HL-60 (cell line): ENCODE data around the gene LIPT1.

ENCODE experiments used
- DNase-seq, 2 experiments: peaks; one replicate each; pipeline ENCODE4 v3.0.0-alpha.2; 2010 to 2020; ENCODE audit warnings: low read depth in 1 of 2, low spot score in 1 of 2
- H3K27ac ChIP-seq: fragments of 250-450 bp; sonication (Bioruptor Pico); replicated peaks from 2 replicates; pipeline ENCODE4 v1.5.1; 2020; ENCODE audit warnings: mild to moderate bottlenecking, moderate library complexity
- H3K27me3 ChIP-seq: fragments of 250-450 bp; sonication (Bioruptor Pico); 2 replicates; pipeline ENCODE4 v1.5.1; 2021; ENCODE audit warnings: mild to moderate bottlenecking, moderate library complexity; ENCODE audit not compliant: insufficient read depth, poor library complexity, severe bottlenecking
- H3K4me3 ChIP-seq: replicated peaks from 2 replicates; pipeline ENCODE4 v1.5.1; 2011; ENCODE audit warnings: mild to moderate bottlenecking, control low read depth, low read length; ENCODE audit not compliant: insufficient read depth
- CTCF ChIP-seq: IDR thresholded peaks from one replicate; pipeline ENCODE4 v1.5.1; 2011; ENCODE audit warnings: low read length, control low read depth, inconsistent platforms; ENCODE audit not compliant: insufficient read depth
- GABPA ChIP-seq: IDR thresholded peaks from 2 replicates; pipeline ENCODE4 v1.6.1; 2012; ENCODE audit warnings: low read depth
- POLR2AphosphoS5 ChIP-seq: IDR thresholded peaks from 2 replicates; pipeline ENCODE4 v1.6.1; 2012; ENCODE audit warnings: low read depth
- REST ChIP-seq: IDR thresholded peaks from 2 replicates; pipeline ENCODE4 v1.6.1; 2012; ENCODE audit warnings: low read depth; ENCODE audit not compliant: insufficient replicate concordance
- SPI1 ChIP-seq: IDR thresholded peaks from 2 replicates; pipeline ENCODE4 v1.6.1; 2012; ENCODE audit warnings: low read depth, mild to moderate bottlenecking, borderline replicate concordance

LIPT1 gene

GRCh38 chr2:99166218-99166617, 11.5 kb downstream of the LIPT1 start:
- H3K4me3 ChIP-seq: no peak overlapping the region
- TF ChIP-seq REST (no peak), POLR2AphosphoS5 (no peak), SPI1 (no peak), GABPA (no peak), CTCF (no peak)
- H3K27me3 ChIP-seq: no peaks in the 10 kb centered on the region
- no peak overlapping the region for H3K27ac ChIP-seq
- DNase-seq: no peak

- Histone ChIP-seq H3K4me3 (no peak overlapping the region), H3K27ac (no peak overlapping the region), H3K27me3 (no peaks in the 10 kb centered on the region)
- DNase-seq: no peak
- TF ChIP-seq SPI1 (no peak), POLR2AphosphoS5 (no peak), GABPA (no peak), CTCF (no peak), REST (no peak)
Measured at GRCh38 chr2:99169534-99169933, 14.8 kb downstream of the LIPT1 start.

- DNase-seq: no peak
- Histone ChIP-seq H3K27ac (no peak overlapping the region), H3K4me3 (no peak overlapping the region), H3K27me3 (no peaks in the 10 kb centered on the region)
- TF ChIP-seq SPI1 (no peak), POLR2AphosphoS5 (no peak), CTCF (no peak), GABPA (no peak), REST (no peak)
Measured at GRCh38 chr2:99171377-99172140, 16.8 kb downstream of the LIPT1 start.
